ENCODE results near the gene PLAC9.
A peak's percentile ranks its signal among the peaks of the same experiment; 100 is the strongest.

PLAC9 gene

DNA sequence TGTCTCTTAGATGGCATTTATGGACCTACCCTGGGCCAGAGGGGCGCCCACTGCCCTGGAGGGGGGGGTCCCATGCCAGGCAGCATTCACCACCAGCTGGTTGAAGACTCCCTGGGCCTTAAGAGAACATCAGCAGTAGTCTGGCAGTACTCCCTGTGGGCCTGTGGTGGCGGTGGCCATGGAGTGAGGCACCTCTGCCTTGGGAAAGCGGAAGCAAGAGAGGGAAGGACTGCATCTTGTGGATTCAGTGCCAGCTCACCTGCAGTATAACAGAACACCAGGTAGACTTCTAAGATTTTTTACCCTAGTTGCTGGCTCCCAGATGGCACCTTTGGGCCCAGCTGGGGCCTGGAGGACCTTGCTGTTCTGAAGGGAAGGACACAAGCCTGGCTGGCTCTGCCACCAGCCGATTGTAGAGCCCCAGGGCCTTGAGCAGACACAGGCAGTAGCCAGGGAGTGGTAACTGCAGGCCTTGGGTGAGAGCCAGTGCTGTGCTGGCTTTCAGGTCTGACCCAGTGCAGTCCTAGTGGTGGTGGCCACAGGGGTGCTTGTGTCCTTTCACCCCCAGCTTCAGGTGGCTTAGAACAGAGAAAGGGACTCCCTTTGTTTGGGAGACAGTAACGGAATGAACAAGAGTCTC is 15.8 kb downstream of the PLAC9 start:
- Histone ChIP-seq H3K27ac (replicated peaks) (no peak overlapping the region), H3K4me3 (replicated peaks; ENCODE audit: insufficient read depth, low read length) (no peak overlapping the region), H3K27me3 (ENCODE audit: insufficient read depth, poor library complexity, severe bottlenecking) (no peaks in the 10 kb centered on the region)
- DNase-seq (ENCODE audit: low read depth in 1 of 2, low spot score in 1 of 2), result peak in 1 of 2 experiments; percentile 13
- TF ChIP-seq, protein P1, sequence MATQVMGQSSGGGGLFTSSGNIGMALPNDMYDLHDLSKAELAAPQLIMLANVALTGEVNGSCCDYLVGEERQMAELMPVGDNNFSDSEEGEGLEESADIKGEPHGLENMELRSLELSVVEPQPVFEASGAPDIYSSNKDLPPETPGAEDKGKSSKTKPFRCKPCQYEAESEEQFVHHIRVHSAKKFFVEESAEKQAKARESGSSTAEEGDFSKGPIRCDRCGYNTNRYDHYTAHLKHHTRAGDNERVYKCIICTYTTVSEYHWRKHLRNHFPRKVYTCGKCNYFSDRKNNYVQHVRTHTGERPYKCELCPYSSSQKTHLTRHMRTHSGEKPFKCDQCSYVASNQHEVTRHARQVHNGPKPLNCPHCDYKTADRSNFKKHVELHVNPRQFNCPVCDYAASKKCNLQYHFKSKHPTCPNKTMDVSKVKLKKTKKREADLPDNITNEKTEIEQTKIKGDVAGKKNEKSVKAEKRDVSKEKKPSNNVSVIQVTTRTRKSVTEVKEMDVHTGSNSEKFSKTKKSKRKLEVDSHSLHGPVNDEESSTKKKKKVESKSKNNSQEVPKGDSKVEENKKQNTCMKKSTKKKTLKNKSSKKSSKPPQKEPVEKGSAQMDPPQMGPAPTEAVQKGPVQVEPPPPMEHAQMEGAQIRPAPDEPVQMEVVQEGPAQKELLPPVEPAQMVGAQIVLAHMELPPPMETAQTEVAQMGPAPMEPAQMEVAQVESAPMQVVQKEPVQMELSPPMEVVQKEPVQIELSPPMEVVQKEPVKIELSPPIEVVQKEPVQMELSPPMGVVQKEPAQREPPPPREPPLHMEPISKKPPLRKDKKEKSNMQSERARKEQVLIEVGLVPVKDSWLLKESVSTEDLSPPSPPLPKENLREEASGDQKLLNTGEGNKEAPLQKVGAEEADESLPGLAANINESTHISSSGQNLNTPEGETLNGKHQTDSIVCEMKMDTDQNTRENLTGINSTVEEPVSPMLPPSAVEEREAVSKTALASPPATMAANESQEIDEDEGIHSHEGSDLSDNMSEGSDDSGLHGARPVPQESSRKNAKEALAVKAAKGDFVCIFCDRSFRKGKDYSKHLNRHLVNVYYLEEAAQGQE (IDR thresholded peaks at IDR 0.05; ENCODE audit: insufficient replicate concordance, low read depth), result no peak
- TF ChIP-seq POLR2AphosphoS5 (IDR thresholded peaks at IDR 0.05; ENCODE audit: low read depth), result peak; percentile 37; the same call in 1 of the 2 replicates

DNA sequence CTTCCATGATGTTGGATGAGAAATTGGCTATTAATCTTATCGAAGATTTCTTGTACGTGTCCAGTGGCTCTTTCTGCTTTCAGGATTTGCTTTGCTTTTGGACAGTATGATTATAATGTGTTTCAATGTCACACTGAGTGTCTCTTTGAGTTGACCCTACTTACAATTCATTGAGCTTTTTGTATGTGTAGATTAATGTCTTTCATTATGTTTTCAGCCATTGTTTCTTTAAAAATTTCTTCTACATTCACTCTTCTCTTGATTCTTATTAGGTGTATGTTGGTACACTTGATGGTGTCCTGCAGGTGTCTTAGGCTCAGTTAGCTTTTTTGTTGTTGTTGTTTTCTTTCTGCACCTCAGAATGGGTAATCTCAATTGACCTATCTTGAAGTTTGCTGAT is 16.6 kb downstream of the PLAC9 start:
- H3K27me3 ChIP-seq (ENCODE audit: insufficient read depth, poor library complexity, severe bottlenecking), result no peaks in the 10 kb centered on the region
- no peak overlapping the region for H3K27ac ChIP-seq (replicated peaks)
- TF ChIP-seq GABPA (IDR thresholded peaks at IDR 0.05; ENCODE audit: low read depth), result no peak
- TF ChIP-seq POLR2AphosphoS5 (IDR thresholded peaks at IDR 0.05; ENCODE audit: low read depth), result no peak
- DNase-seq (ENCODE audit: low read depth in 1 of 2, low spot score in 1 of 2), result no peak
- H3K4me3 ChIP-seq (replicated peaks; ENCODE audit: insufficient read depth, low read length), result no peak overlapping the region

DNA sequence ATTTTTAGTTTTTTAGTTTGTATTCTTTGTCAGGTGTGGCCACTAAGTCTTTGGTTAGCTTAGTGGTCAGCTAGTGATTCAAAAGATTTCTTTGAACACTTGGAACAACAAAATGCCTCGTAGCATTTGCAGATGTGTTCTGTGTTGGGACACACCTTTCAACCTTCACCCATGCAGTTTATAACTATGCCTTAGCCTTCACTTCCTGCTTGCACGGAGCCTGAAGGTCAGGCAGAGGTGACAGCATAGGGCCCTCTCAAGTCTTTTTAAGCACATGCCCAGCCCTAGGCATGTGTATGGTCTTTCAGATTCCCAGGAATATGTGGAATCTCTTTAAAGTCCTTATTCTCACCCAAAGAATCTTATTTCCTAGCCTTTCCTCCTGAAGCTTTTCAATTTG is 17.6 kb downstream of the PLAC9 start:
- TF ChIP-seq, protein P1 (IDR thresholded peaks at IDR 0.05; ENCODE audit: insufficient replicate concordance, low read depth), result no peak
- TF ChIP-seq, protein P2, sequence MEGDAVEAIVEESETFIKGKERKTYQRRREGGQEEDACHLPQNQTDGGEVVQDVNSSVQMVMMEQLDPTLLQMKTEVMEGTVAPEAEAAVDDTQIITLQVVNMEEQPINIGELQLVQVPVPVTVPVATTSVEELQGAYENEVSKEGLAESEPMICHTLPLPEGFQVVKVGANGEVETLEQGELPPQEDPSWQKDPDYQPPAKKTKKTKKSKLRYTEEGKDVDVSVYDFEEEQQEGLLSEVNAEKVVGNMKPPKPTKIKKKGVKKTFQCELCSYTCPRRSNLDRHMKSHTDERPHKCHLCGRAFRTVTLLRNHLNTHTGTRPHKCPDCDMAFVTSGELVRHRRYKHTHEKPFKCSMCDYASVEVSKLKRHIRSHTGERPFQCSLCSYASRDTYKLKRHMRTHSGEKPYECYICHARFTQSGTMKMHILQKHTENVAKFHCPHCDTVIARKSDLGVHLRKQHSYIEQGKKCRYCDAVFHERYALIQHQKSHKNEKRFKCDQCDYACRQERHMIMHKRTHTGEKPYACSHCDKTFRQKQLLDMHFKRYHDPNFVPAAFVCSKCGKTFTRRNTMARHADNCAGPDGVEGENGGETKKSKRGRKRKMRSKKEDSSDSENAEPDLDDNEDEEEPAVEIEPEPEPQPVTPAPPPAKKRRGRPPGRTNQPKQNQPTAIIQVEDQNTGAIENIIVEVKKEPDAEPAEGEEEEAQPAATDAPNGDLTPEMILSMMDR (IDR thresholded peaks at IDR 0.05; ENCODE audit: insufficient read depth, low read length), result no peak
- no peak for TF ChIP-seq SPI1 (IDR thresholded peaks at IDR 0.05; ENCODE audit: borderline replicate concordance, low read depth)
- TF ChIP-seq POLR2AphosphoS5 (IDR thresholded peaks at IDR 0.05; ENCODE audit: low read depth), result no peak
- TF ChIP-seq GABPA (IDR thresholded peaks at IDR 0.05; ENCODE audit: low read depth), result no peak
- H3K4me3 ChIP-seq (replicated peaks; ENCODE audit: insufficient read depth, low read length), result no peak overlapping the region
- no peak overlapping the region for H3K27ac ChIP-seq (replicated peaks)
- no peaks in the 10 kb centered on the region for H3K27me3 ChIP-seq (ENCODE audit: insufficient read depth, poor library complexity, severe bottlenecking)
- DNase-seq (ENCODE audit: low read depth in 1 of 2, low spot score in 1 of 2), result no peak

DNA sequence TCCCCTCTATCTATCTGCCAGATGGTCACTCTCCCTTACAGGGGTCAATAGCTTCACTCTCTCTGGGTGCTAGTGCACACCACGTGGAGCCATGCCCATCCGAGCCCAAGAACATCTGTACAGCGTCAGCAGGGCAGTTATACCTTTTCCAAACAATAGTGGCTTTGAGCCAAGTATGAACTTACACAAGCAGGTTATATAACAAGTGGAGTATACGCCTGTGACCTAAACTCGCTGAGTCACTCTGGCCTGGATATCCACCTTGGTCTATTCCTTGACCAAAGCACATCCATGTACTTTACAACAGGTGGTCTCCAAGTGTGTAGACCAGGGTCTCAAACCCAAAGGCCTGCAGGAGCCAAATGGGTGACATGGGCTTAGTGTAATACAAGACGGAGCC is 20.3 kb downstream of the PLAC9 start:
- no peak overlapping the region for H3K4me3 ChIP-seq (replicated peaks; ENCODE audit: insufficient read depth, low read length)
- DNase-seq (ENCODE audit: low read depth in 1 of 2, low spot score in 1 of 2), result no peak
- no peaks in the 10 kb centered on the region for H3K27me3 ChIP-seq (ENCODE audit: insufficient read depth, poor library complexity, severe bottlenecking)
- TF ChIP-seq, protein P1 (IDR thresholded peaks at IDR 0.05; ENCODE audit: insufficient replicate concordance, low read depth), result no peak
- TF ChIP-seq GABPA (IDR thresholded peaks at IDR 0.05; ENCODE audit: low read depth) (no peak), SPI1 (IDR thresholded peaks at IDR 0.05; ENCODE audit: borderline replicate concordance, low read depth) (no peak)
- TF ChIP-seq, protein P2 (IDR thresholded peaks at IDR 0.05; ENCODE audit: insufficient read depth, low read length), result no peak
- no peak overlapping the region for H3K27ac ChIP-seq (replicated peaks)
